Measurements from ENCODE around the gene KAZALD1.

The KAZALD1 gene

GRCh38 chr10:101071267-101071884 is 9.6 kb downstream of the KAZALD1 start:
- H3K4me3 Mint-ChIP-seq, result no peak overlapping the region
- no peak overlapping the region for H3K27ac Mint-ChIP-seq (ENCODE audit: low read depth)
- DNase-seq (ENCODE audit: low spot score in 2 of 2) (no peak), ATAC-seq (replicated peaks; ENCODE audit: extremely low read depth, poor library complexity, severe bottlenecking) (no peak)
- peaks cover 5% of the 10 kb centered on the region for H3K36me3 Mint-ChIP-seq (ENCODE audit: insufficient read depth)
- peaks cover 63% of the 10 kb centered on the region for H3K27me3 Mint-ChIP-seq
- peaks cover 7% of the 10 kb centered on the region for H3K4me1 Mint-ChIP-seq
- no peaks in the 10 kb centered on the region for H3K9me3 Mint-ChIP-seq

- Mint-ChIP-seq H3K4me3 (no peak overlapping the region), H3K27me3 (peaks cover 64% of the 10 kb centered on the region), H3K36me3 (ENCODE audit: insufficient read depth) (peaks cover 5% of the 10 kb centered on the region), H3K9me3 (no peaks in the 10 kb centered on the region), H3K27ac (ENCODE audit: low read depth) (no peak overlapping the region), H3K4me1 (peaks cover 7% of the 10 kb centered on the region)
- ATAC-seq (replicated peaks; ENCODE audit: extremely low read depth, poor library complexity, severe bottlenecking) (no peak), DNase-seq (ENCODE audit: low spot score in 2 of 2) (no peak)
Observed at GRCh38 chr10:101071885-101072433, 10.2 kb downstream of the KAZALD1 start.

- peaks cover 56% of the 10 kb centered on the region for H3K27me3 Mint-ChIP-seq
- no peaks in the 10 kb centered on the region for H3K36me3 Mint-ChIP-seq (ENCODE audit: insufficient read depth)
- H3K9me3 Mint-ChIP-seq, result no peaks in the 10 kb centered on the region
- DNase-seq (ENCODE audit: low spot score in 2 of 2) (no peak), ATAC-seq (replicated peaks; ENCODE audit: extremely low read depth, poor library complexity, severe bottlenecking) (no peak)
- no peak overlapping the region for H3K4me3 Mint-ChIP-seq
- H3K4me1 Mint-ChIP-seq, result no peaks in the 10 kb centered on the region
- no peak overlapping the region for H3K27ac Mint-ChIP-seq (ENCODE audit: low read depth)
Observed at GRCh38 chr10:101072923-101073322, 11.1 kb downstream of the KAZALD1 start.

GRCh38 chr10:101073631-101074030 is 11.8 kb downstream of the KAZALD1 start:
- Mint-ChIP-seq H3K4me1 (no peaks in the 10 kb centered on the region), H3K36me3 (ENCODE audit: insufficient read depth) (no peaks in the 10 kb centered on the region), H3K9me3 (no peaks in the 10 kb centered on the region), H3K4me3 (no peak overlapping the region), H3K27ac (ENCODE audit: low read depth) (no peak overlapping the region), H3K27me3 (peaks cover 63% of the 10 kb centered on the region)
- ATAC-seq (replicated peaks; ENCODE audit: extremely low read depth, poor library complexity, severe bottlenecking), result no peak
- no peak for DNase-seq (ENCODE audit: low spot score in 2 of 2)

- Mint-ChIP-seq H3K36me3 (ENCODE audit: insufficient read depth) (peaks cover 1% of the 10 kb centered on the region), H3K4me1 (no peaks in the 10 kb centered on the region), H3K27me3 (peaks cover 83% of the 10 kb centered on the region), H3K4me3 (no peak overlapping the region), H3K9me3 (no peaks in the 10 kb centered on the region), H3K27ac (ENCODE audit: low read depth) (no peak overlapping the region)
- ATAC-seq (replicated peaks; ENCODE audit: extremely low read depth, poor library complexity, severe bottlenecking), result no peak
- DNase-seq (ENCODE audit: low spot score in 2 of 2), result no peak
Observed at GRCh38 chr10:101075775-101076174, 14.0 kb downstream of the KAZALD1 start.

- ATAC-seq (replicated peaks; ENCODE audit: extremely low read depth, poor library complexity, severe bottlenecking), result no peak
- H3K27me3 Mint-ChIP-seq, result peaks cover 87% of the 10 kb centered on the region
- peaks cover 1% of the 10 kb centered on the region for H3K36me3 Mint-ChIP-seq (ENCODE audit: insufficient read depth)
Observed at GRCh38 chr10:101076630-101077029, 14.8 kb downstream of the KAZALD1 start.

GRCh38 chr10:101079874-101080273 is 18.1 kb downstream of the KAZALD1 start:
- Mint-ChIP-seq H3K27ac (ENCODE audit: low read depth) (no peak overlapping the region), H3K27me3 (peaks cover 83% of the 10 kb centered on the region), H3K36me3 (ENCODE audit: insufficient read depth) (peaks cover 2% of the 10 kb centered on the region), H3K4me3 (no peak overlapping the region), H3K9me3 (no peaks in the 10 kb centered on the region), H3K4me1 (no peaks in the 10 kb centered on the region)
- DNase-seq (ENCODE audit: low spot score in 2 of 2) (no peak), ATAC-seq (replicated peaks; ENCODE audit: extremely low read depth, poor library complexity, severe bottlenecking) (no peak)

More at GRCh38 chr10:101076630-101077029, 14.8 kb downstream of the KAZALD1 start:
- no peaks in the 10 kb centered on the region for H3K9me3 Mint-ChIP-seq
- H3K27ac Mint-ChIP-seq (ENCODE audit: low read depth), result no peak overlapping the region
- no peak overlapping the region for H3K4me3 Mint-ChIP-seq
- DNase-seq (ENCODE audit: low spot score in 2 of 2), result no peak
- H3K4me1 Mint-ChIP-seq, result no peaks in the 10 kb centered on the region

GRCh38 chr10:101080933-101081931 is 19.4 kb downstream of the KAZALD1 start:
- H3K9me3 Mint-ChIP-seq, result no peaks in the 10 kb centered on the region

GRCh38 chr10:101085846-101086245 is 24.1 kb downstream of the KAZALD1 start:
- ATAC-seq (replicated peaks; ENCODE audit: extremely low read depth, poor library complexity, severe bottlenecking) (no peak), DNase-seq (ENCODE audit: low spot score in 2 of 2) (no peak)
- Mint-ChIP-seq H3K27me3 (peaks cover 91% of the 10 kb centered on the region), H3K36me3 (ENCODE audit: insufficient read depth) (peaks cover 1% of the 10 kb centered on the region), H3K4me1 (no peaks in the 10 kb centered on the region), H3K9me3 (no peaks in the 10 kb centered on the region), H3K4me3 (no peak overlapping the region), H3K27ac (ENCODE audit: low read depth) (no peak overlapping the region)

More at GRCh38 chr10:101080933-101081931, 19.4 kb downstream of the KAZALD1 start:
- ATAC-seq (replicated peaks; ENCODE audit: extremely low read depth, poor library complexity, severe bottlenecking) (no peak), DNase-seq (ENCODE audit: low spot score in 2 of 2) (no peak)
- H3K4me3 Mint-ChIP-seq, result no peak overlapping the region
- H3K27ac Mint-ChIP-seq (ENCODE audit: low read depth), result no peak overlapping the region
- H3K4me1 Mint-ChIP-seq, result no peaks in the 10 kb centered on the region
- H3K27me3 Mint-ChIP-seq, result peaks cover 84% of the 10 kb centered on the region
- peaks cover 2% of the 10 kb centered on the region for H3K36me3 Mint-ChIP-seq (ENCODE audit: insufficient read depth)

GRCh38 chr10:101087376-101087775 is 25.6 kb downstream of the KAZALD1 start:
- peaks cover 92% of the 10 kb centered on the region for H3K27me3 Mint-ChIP-seq
- H3K9me3 Mint-ChIP-seq, result no peaks in the 10 kb centered on the region
- DNase-seq (ENCODE audit: low spot score in 2 of 2) (no peak), ATAC-seq (replicated peaks; ENCODE audit: extremely low read depth, poor library complexity, severe bottlenecking) (no peak)
- no peaks in the 10 kb centered on the region for H3K36me3 Mint-ChIP-seq (ENCODE audit: insufficient read depth)
- H3K4me1 Mint-ChIP-seq, result no peaks in the 10 kb centered on the region
- no peak overlapping the region for H3K4me3 Mint-ChIP-seq
- no peak overlapping the region for H3K27ac Mint-ChIP-seq (ENCODE audit: low read depth)

- DNase-seq (ENCODE audit: low spot score in 2 of 2) (no peak), ATAC-seq (replicated peaks; ENCODE audit: extremely low read depth, poor library complexity, severe bottlenecking) (no peak)
- H3K4me1 Mint-ChIP-seq, result no peaks in the 10 kb centered on the region
- no peak overlapping the region for H3K27ac Mint-ChIP-seq (ENCODE audit: low read depth)
- no peaks in the 10 kb centered on the region for H3K9me3 Mint-ChIP-seq
- peaks cover 92% of the 10 kb centered on the region for H3K27me3 Mint-ChIP-seq
- no peak overlapping the region for H3K4me3 Mint-ChIP-seq
- H3K36me3 Mint-ChIP-seq (ENCODE audit: insufficient read depth), result no peaks in the 10 kb centered on the region
Observed at GRCh38 chr10:101087965-101088364, 26.2 kb downstream of the KAZALD1 start.

- ATAC-seq (replicated peaks; ENCODE audit: extremely low read depth, poor library complexity, severe bottlenecking), result no peak
- H3K36me3 Mint-ChIP-seq (ENCODE audit: insufficient read depth), result no peaks in the 10 kb centered on the region
- H3K27me3 Mint-ChIP-seq, result peaks cover 95% of the 10 kb centered on the region
Observed at GRCh38 chr10:101089520-101090299, 27.9 kb downstream of the KAZALD1 start.

More at GRCh38 chr10:101089520-101090299, 27.9 kb downstream of the KAZALD1 start:
- Mint-ChIP-seq H3K27ac (ENCODE audit: low read depth) (no peak overlapping the region), H3K4me1 (no peaks in the 10 kb centered on the region), H3K9me3 (no peaks in the 10 kb centered on the region), H3K4me3 (no peak overlapping the region)
- DNase-seq (ENCODE audit: low spot score in 2 of 2), result no peak
